ENCODE results near the gene ASS1. TPM values are rescaled to one million over a fixed set of nuclear protein-coding genes. Genes with fewer than 3 reads are reported as not detected.

Gene ASS1
- total and polyA plus RNA-seq, 3 experiments from 2014 or later = 2.3 to 3.4 TPM; not detected in 1

GRCh38 chr9:130463763-130464745 lies 19.3 kb downstream of the ASS1 start:
- Histone ChIP-seq H3K4me1 (ENCODE audit: insufficient read depth, low read length) (no peaks in the 10 kb centered on the region), H3K27me3 (ENCODE audit: insufficient read depth, low read length, poor library complexity, severe bottlenecking) (peaks cover 7% of the 10 kb centered on the region), H3K4me3 (ENCODE audit: low read length) (no peak overlapping the region), H3K27ac (ENCODE audit: low read depth, low read length) (no peak overlapping the region), H3K9me3 (ENCODE audit: low read length) (no peaks in the 10 kb centered on the region), H3K36me3 (ENCODE audit: insufficient read depth, low read length) (no peaks in the 10 kb centered on the region)
- Mint-ChIP-seq H3K4me1 (peaks cover 0 to 2% (median 0%) of the 10 kb centered on the region in 3 donors), H3K27ac (no peak overlapping the region), H3K4me3 (no peak overlapping the region), H3K36me3 (no peaks in the 10 kb centered on the region), H3K9me3 (no peaks in the 10 kb centered on the region), H3K27me3 (peaks cover 33% of the 10 kb centered on the region in 2 donors)
- no peak for DNase-seq
- POLR2A ChIA-PET = interaction anchor here (0.7 kb wide), 1 partner anchor 402 kb away, joined by 7 read pairs; no protein-coding TSS in a partner anchor
- CTCF ChIA-PET = interaction anchor here (2.4 to 4.3 kb wide), 2 partner anchors 11 to 217 kb away, joined by 6 to 34 read pairs; no protein-coding TSS in a partner anchor

- Mint-ChIP-seq H3K27me3 (peaks cover 30 to 31% of the 10 kb centered on the region in 2 donors), H3K36me3 (no peaks in the 10 kb centered on the region), H3K4me1 (peaks cover 0 to 2% (median 0%) of the 10 kb centered on the region in 3 donors), H3K9me3 (no peaks in the 10 kb centered on the region), H3K27ac (no peak overlapping the region), H3K4me3 (no peak overlapping the region)
- CTCF ChIA-PET = interaction anchor here (1.5 to 4.3 kb wide), 3 partner anchors 9 to 218 kb away, joined by 4 to 34 read pairs (median 6); no protein-coding TSS in a partner anchor
- POLR2A ChIA-PET = no interaction called here
- peaks cover 7% of the 10 kb centered on the region for H3K27me3 ChIP-seq (ENCODE audit: insufficient read depth, low read length, poor library complexity, severe bottlenecking)
- no peak overlapping the region for H3K4me3 ChIP-seq (ENCODE audit: low read length)
- DNase-seq = no peak
- H3K36me3 ChIP-seq (ENCODE audit: insufficient read depth, low read length) = no peaks in the 10 kb centered on the region
- no peak overlapping the region for H3K27ac ChIP-seq (ENCODE audit: low read depth, low read length)
- H3K9me3 ChIP-seq (ENCODE audit: low read length) = no peaks in the 10 kb centered on the region
- H3K4me1 ChIP-seq (ENCODE audit: insufficient read depth, low read length) = no peaks in the 10 kb centered on the region
Observed at GRCh38 chr9:130465383-130466096, 20.8 kb downstream of the ASS1 start.

GRCh38 chr9:130466537-130467217 lies 21.9 kb downstream of the ASS1 start:
- Histone ChIP-seq H3K4me1 (ENCODE audit: insufficient read depth, low read length) (no peaks in the 10 kb centered on the region), H3K27me3 (ENCODE audit: insufficient read depth, low read length, poor library complexity, severe bottlenecking) (peaks cover 6% of the 10 kb centered on the region), H3K27ac (ENCODE audit: low read depth, low read length) (no peak overlapping the region), H3K4me3 (ENCODE audit: low read length) (no peak overlapping the region), H3K9me3 (ENCODE audit: low read length) (no peaks in the 10 kb centered on the region), H3K36me3 (ENCODE audit: insufficient read depth, low read length) (no peaks in the 10 kb centered on the region)
- POLR2A ChIA-PET = no interaction called here
- Mint-ChIP-seq H3K36me3 (no peaks in the 10 kb centered on the region), H3K9me3 (no peaks in the 10 kb centered on the region), H3K4me1 (peaks cover 0 to 2% (median 0%) of the 10 kb centered on the region in 3 donors), H3K4me3 (no peak overlapping the region), H3K27me3 (peaks cover 29 to 40% of the 10 kb centered on the region in 2 donors), H3K27ac (no peak overlapping the region)
- CTCF ChIA-PET = interaction anchor here (1.5 kb wide), 1 partner anchor 217 kb away, joined by 4 read pairs; no protein-coding TSS in a partner anchor
- DNase-seq = no peak

- Mint-ChIP-seq H3K36me3 (no peaks in the 10 kb centered on the region), H3K4me3 (no peak overlapping the region), H3K27me3 (peaks cover 29 to 43% of the 10 kb centered on the region in 2 donors), H3K4me1 (peaks cover 0 to 2% (median 0%) of the 10 kb centered on the region in 3 donors), H3K27ac (no peak overlapping the region), H3K9me3 (no peaks in the 10 kb centered on the region)
- Histone ChIP-seq H3K4me3 (ENCODE audit: low read length) (no peak overlapping the region), H3K27me3 (ENCODE audit: insufficient read depth, low read length, poor library complexity, severe bottlenecking) (peaks cover 4% of the 10 kb centered on the region), H3K36me3 (ENCODE audit: insufficient read depth, low read length) (no peaks in the 10 kb centered on the region), H3K27ac (ENCODE audit: low read depth, low read length) (no peak overlapping the region), H3K9me3 (ENCODE audit: low read length) (no peaks in the 10 kb centered on the region), H3K4me1 (ENCODE audit: insufficient read depth, low read length) (no peaks in the 10 kb centered on the region)
- DNase-seq = no peak
- CTCF ChIA-PET = no interaction called here
- POLR2A ChIA-PET = no interaction called here
Observed at GRCh38 chr9:130467316-130467715, 22.6 kb downstream of the ASS1 start.

GRCh38 chr9:130468566-130468965 lies 23.8 kb downstream of the ASS1 start:
- peaks cover 10% of the 10 kb centered on the region for H3K27me3 ChIP-seq (ENCODE audit: insufficient read depth, low read length, poor library complexity, severe bottlenecking)
- POLR2A ChIA-PET = no interaction called here

GRCh38 chr9:130470269-130470668 lies 25.5 kb downstream of the ASS1 start:
- H3K27me3 Mint-ChIP-seq = peaks cover 34 to 53% of the 10 kb centered on the region in 2 donors
- peaks cover 10% of the 10 kb centered on the region for H3K27me3 ChIP-seq (ENCODE audit: insufficient read depth, low read length, poor library complexity, severe bottlenecking)
- H3K9me3 Mint-ChIP-seq = no peaks in the 10 kb centered on the region

More at GRCh38 chr9:130468566-130468965, 23.8 kb downstream of the ASS1 start:
- no peak for DNase-seq
- Mint-ChIP-seq H3K27me3 (peaks cover 31 to 47% of the 10 kb centered on the region in 2 donors), H3K36me3 (no peaks in the 10 kb centered on the region), H3K4me3 (no peak overlapping the region), H3K9me3 (no peaks in the 10 kb centered on the region), H3K4me1 (peaks cover 0 to 2% (median 0%) of the 10 kb centered on the region in 3 donors), H3K27ac (no peak overlapping the region)
- H3K4me1 ChIP-seq (ENCODE audit: insufficient read depth, low read length) = no peaks in the 10 kb centered on the region
- H3K36me3 ChIP-seq (ENCODE audit: insufficient read depth, low read length) = no peaks in the 10 kb centered on the region
- H3K27ac ChIP-seq (ENCODE audit: low read depth, low read length) = no peak overlapping the region
- no peaks in the 10 kb centered on the region for H3K9me3 ChIP-seq (ENCODE audit: low read length)
- no peak overlapping the region for H3K4me3 ChIP-seq (ENCODE audit: low read length)
- CTCF ChIA-PET = no interaction called here

GRCh38 chr9:130470950-130471349 lies 26.2 kb downstream of the ASS1 start:
- H3K36me3 Mint-ChIP-seq = no peaks in the 10 kb centered on the region
- no peak overlapping the region for H3K27ac Mint-ChIP-seq
- POLR2A ChIA-PET = no interaction called here
- H3K4me1 Mint-ChIP-seq = peaks cover 0 to 8% (median 0%) of the 10 kb centered on the region in 3 donors
- H3K9me3 ChIP-seq (ENCODE audit: low read length) = no peaks in the 10 kb centered on the region
- no peaks in the 10 kb centered on the region for H3K9me3 Mint-ChIP-seq
- DNase-seq = no peak
- H3K4me3 ChIP-seq (ENCODE audit: low read length) = no peak overlapping the region
- H3K27me3 ChIP-seq (ENCODE audit: insufficient read depth, low read length, poor library complexity, severe bottlenecking) = peaks cover 10% of the 10 kb centered on the region
- no peak overlapping the region for H3K4me3 Mint-ChIP-seq
- CTCF ChIA-PET = interaction anchor here (1.1 to 1.2 kb wide), 2 partner anchors 8 to 10 kb away, joined by 3 read pairs; no protein-coding TSS in a partner anchor
- no peaks in the 10 kb centered on the region for H3K4me1 ChIP-seq (ENCODE audit: insufficient read depth, low read length)
- H3K27ac ChIP-seq (ENCODE audit: low read depth, low read length) = no peak overlapping the region
- H3K27me3 Mint-ChIP-seq = peaks cover 34 to 53% of the 10 kb centered on the region in 2 donors
- H3K36me3 ChIP-seq (ENCODE audit: insufficient read depth, low read length) = no peaks in the 10 kb centered on the region

More at GRCh38 chr9:130470269-130470668, 25.5 kb downstream of the ASS1 start:
- H3K4me1 ChIP-seq (ENCODE audit: insufficient read depth, low read length) = no peaks in the 10 kb centered on the region
- H3K36me3 ChIP-seq (ENCODE audit: insufficient read depth, low read length) = no peaks in the 10 kb centered on the region
- Mint-ChIP-seq H3K4me3 (no peak overlapping the region), H3K4me1 (peaks cover 0 to 8% (median 0%) of the 10 kb centered on the region in 3 donors), H3K36me3 (no peaks in the 10 kb centered on the region), H3K27ac (no peak overlapping the region)
- H3K9me3 ChIP-seq (ENCODE audit: low read length) = no peaks in the 10 kb centered on the region
- no peak for DNase-seq
- H3K27ac ChIP-seq (ENCODE audit: low read depth, low read length) = no peak overlapping the region
- POLR2A ChIA-PET = no interaction called here
- no peak overlapping the region for H3K4me3 ChIP-seq (ENCODE audit: low read length)
- CTCF ChIA-PET = interaction anchor here (1.3 kb wide), 1 partner anchor 10 kb away, joined by 4 read pairs; no protein-coding TSS in a partner anchor

Data from CD8-positive, alpha-beta memory T cell (primary cell).